HAP-1 (cell line): Measurements from ENCODE around the gene TSSK1B.
A peak's percentile ranks its signal among the peaks of the same experiment; 100 is the strongest.
"Not testable (repeated sequence)": the region's sequence is repeated elsewhere in the genome, so short reads cannot be mapped to it uniquely, and the experiment has no call there.

Experiments used
- DNase-seq, 2 experiments: peaks; one replicate each; pipeline ENCODE4 v3.0.0-alpha.2; 2016 to 2020; ENCODE audit warnings: low spot score in 2 of 2
- H3K27me3 ChIP-seq: fragments of 250-450 bp; sonication (Bioruptor Pico); 2 replicates; pipeline ENCODE4 v1.5.1; 2020; ENCODE audit warnings: low read depth, mild to moderate bottlenecking, moderate library complexity
- H3K36me3 ChIP-seq: fragments of 250-450 bp; sonication (Bioruptor Pico); replicated peaks from 2 replicates; pipeline ENCODE4 v1.5.1; 2020; ENCODE audit warnings: mild to moderate bottlenecking
- H3K4me1 ChIP-seq: fragments of 250-450 bp; sonication (Bioruptor Pico); 2 replicates; pipeline ENCODE4 v1.5.1; 2020; ENCODE audit warnings: mild to moderate bottlenecking
- H3K4me3 ChIP-seq: fragments of 250-450 bp; sonication (Bioruptor Pico); 2 replicates; pipeline ENCODE4 v1.5.1; 2020; ENCODE audit warnings: mild to moderate bottlenecking, moderate library complexity
- H3K9me3 ChIP-seq: fragments of 250-450 bp; sonication (Bioruptor Pico); 2 replicates; pipeline ENCODE4 v1.5.1; 2020; ENCODE audit warnings: mild to moderate bottlenecking, moderate library complexity
- in situ Hi-C: fragments of 300-500 bp; cut with MboI; formaldehyde crosslinking; loops from 3 replicates; pipeline ENCODE4 v1.14.3; 2020; ENCODE audit warnings: low sequenced_read_pairs, inconsistent platforms, mixed read lengths

The TSSK1B gene

GRCh38 chr5:113434889-113435288 is at the start of gene TSSK1B:
TSSK1B (minus strand) TSS chr5:113434989; CDS start chr5:113434839, 150 bp downstream.
- DNase-seq: no peak
- no peak within 1 kb of the TSS for H3K4me3 ChIP-seq
- H3K9me3 ChIP-seq: no peaks in the 10 kb centered on the region
- no peaks in the 10 kb centered on the region for H3K27me3 ChIP-seq
- no peaks in the 10 kb centered on the region for H3K4me1 ChIP-seq
- H3K36me3 ChIP-seq: no peaks in the 10 kb centered on the region
- in situ Hi-C loops: no loop called here

GRCh38 chr5:113480243-113480642 is 45.5 kb upstream of the TSSK1B start:
- no peak overlapping the region for H3K4me3 ChIP-seq
- no peaks in the 10 kb centered on the region for H3K36me3 ChIP-seq
- no peaks in the 10 kb centered on the region for H3K27me3 ChIP-seq
- no peak for DNase-seq
- H3K9me3 ChIP-seq: no peaks in the 10 kb centered on the region
- in situ Hi-C loops: no loop called here
- no peaks in the 10 kb centered on the region for H3K4me1 ChIP-seq

GRCh38 chr5:113478691-113479090 is 43.9 kb upstream of the TSSK1B start:
- no peak overlapping the region for H3K4me3 ChIP-seq
- no peak for DNase-seq
- no peaks in the 10 kb centered on the region for H3K27me3 ChIP-seq
- H3K4me1 ChIP-seq: no peaks in the 10 kb centered on the region
- in situ Hi-C loops: no loop called here
- no peaks in the 10 kb centered on the region for H3K36me3 ChIP-seq
- no peaks in the 10 kb centered on the region for H3K9me3 ChIP-seq

GRCh38 chr5:113474100-113474728 is 39.4 kb upstream of the TSSK1B start:
- Histone ChIP-seq H3K27me3 (no peaks in the 10 kb centered on the region), H3K4me1 (no peaks in the 10 kb centered on the region), H3K9me3 (no peaks in the 10 kb centered on the region; the same call in 1 of the 2 replicates), H3K4me3 (no peak overlapping the region), H3K36me3 (no peaks in the 10 kb centered on the region)
- in situ Hi-C loops: no loop called here
- no peak for DNase-seq

GRCh38 chr5:113463032-113463431 is 28.2 kb upstream of the TSSK1B start:
- in situ Hi-C loops: no loop called here
- Histone ChIP-seq H3K36me3 (no peaks in the 10 kb centered on the region), H3K4me3 (no peak overlapping the region), H3K27me3 (no peaks in the 10 kb centered on the region), H3K9me3 (no peaks in the 10 kb centered on the region), H3K4me1 (no peaks in the 10 kb centered on the region)
- DNase-seq: no peak

GRCh38 chr5:113457106-113457505 is 22.3 kb upstream of the TSSK1B start:
- H3K36me3 ChIP-seq, H3K9me3 ChIP-seq, H3K4me1 ChIP-seq, H3K27me3 ChIP-seq, H3K4me3 ChIP-seq, in situ Hi-C loops, DNase-seq: not testable (repeated sequence)

- in situ Hi-C loops: no loop called here
- no peaks in the 10 kb centered on the region for H3K36me3 ChIP-seq
- H3K27me3 ChIP-seq: no peaks in the 10 kb centered on the region
- no peak overlapping the region for H3K4me3 ChIP-seq
- no peak for DNase-seq
- no peaks in the 10 kb centered on the region for H3K4me1 ChIP-seq
- no peaks in the 10 kb centered on the region for H3K9me3 ChIP-seq
These were observed 18.2 kb upstream of the TSSK1B start for GRCh38 chr5:113452941-113453340.

- no peak for DNase-seq
These were observed 17.0 kb upstream of the TSSK1B start for GRCh38 chr5:113451797-113452196.

GRCh38 chr5:113450929-113451328 is 16.1 kb upstream of the TSSK1B start:
- DNase-seq: no peak
- no peaks in the 10 kb centered on the region for H3K9me3 ChIP-seq
- in situ Hi-C loops: no loop called here
- H3K4me1 ChIP-seq: no peaks in the 10 kb centered on the region
- no peak overlapping the region for H3K4me3 ChIP-seq
- H3K36me3 ChIP-seq: no peaks in the 10 kb centered on the region
- no peaks in the 10 kb centered on the region for H3K27me3 ChIP-seq

More at GRCh38 chr5:113451797-113452196, 17.0 kb upstream of the TSSK1B start:
- Histone ChIP-seq H3K4me1 (no peaks in the 10 kb centered on the region), H3K36me3 (no peaks in the 10 kb centered on the region), H3K27me3 (no peaks in the 10 kb centered on the region), H3K9me3 (no peaks in the 10 kb centered on the region), H3K4me3 (no peak overlapping the region)
- in situ Hi-C loops: no loop called here

GRCh38 chr5:113450462-113450861 is 15.7 kb upstream of the TSSK1B start:
- H3K36me3 ChIP-seq: no peaks in the 10 kb centered on the region
- in situ Hi-C loops: no loop called here
- H3K4me3 ChIP-seq: no peak overlapping the region
- H3K27me3 ChIP-seq: no peaks in the 10 kb centered on the region
- no peaks in the 10 kb centered on the region for H3K4me1 ChIP-seq
- no peak for DNase-seq
- no peaks in the 10 kb centered on the region for H3K9me3 ChIP-seq

GRCh38 chr5:113448252-113448651 is 13.5 kb upstream of the TSSK1B start:
- H3K27me3 ChIP-seq: no peaks in the 10 kb centered on the region
- H3K4me3 ChIP-seq: no peak overlapping the region
- H3K9me3 ChIP-seq: no peaks in the 10 kb centered on the region
- no peak for DNase-seq
- H3K4me1 ChIP-seq: no peaks in the 10 kb centered on the region
- in situ Hi-C loops: no loop called here
- no peaks in the 10 kb centered on the region for H3K36me3 ChIP-seq

GRCh38 chr5:113447498-113448050 is 12.8 kb upstream of the TSSK1B start:
- in situ Hi-C loops: no loop called here
- peak in 1 of 2 experiments; percentile 42 for DNase-seq

GRCh38 chr5:113446358-113446927 is 11.7 kb upstream of the TSSK1B start:
- DNase-seq: no peak
- H3K4me3 ChIP-seq: no peak overlapping the region
- H3K4me1 ChIP-seq: no peaks in the 10 kb centered on the region
- no peaks in the 10 kb centered on the region for H3K27me3 ChIP-seq
- in situ Hi-C loops: no loop called here
- H3K9me3 ChIP-seq: no peaks in the 10 kb centered on the region
- no peaks in the 10 kb centered on the region for H3K36me3 ChIP-seq

More at GRCh38 chr5:113447498-113448050, 12.8 kb upstream of the TSSK1B start:
- Histone ChIP-seq H3K4me3 (no peak overlapping the region), H3K36me3 (no peaks in the 10 kb centered on the region), H3K27me3 (no peaks in the 10 kb centered on the region), H3K4me1 (no peaks in the 10 kb centered on the region), H3K9me3 (no peaks in the 10 kb centered on the region)

- no peak for DNase-seq
- in situ Hi-C loops: no loop called here
These were observed 2.3 kb upstream of the TSSK1B start for GRCh38 chr5:113437111-113437510.

More at GRCh38 chr5:113437111-113437510, 2.3 kb upstream of the TSSK1B start:
- Histone ChIP-seq H3K27me3 (no peaks in the 10 kb centered on the region), H3K4me1 (no peaks in the 10 kb centered on the region), H3K4me3 (no peak overlapping the region), H3K9me3 (no peaks in the 10 kb centered on the region), H3K36me3 (no peaks in the 10 kb centered on the region)
